GM18517 (cell line): ENCODE measurements around the gene RAB43.

Experiments used
- ATAC-seq: cut with Tn5 transposase; IDR thresholded peaks from one replicate; pipeline ENCODE4 v1.9.1; 2021; ENCODE audit warnings: mild to moderate bottlenecking, moderate library complexity; ENCODE audit not compliant: unreplicated experiment

Gene RAB43

DNA sequence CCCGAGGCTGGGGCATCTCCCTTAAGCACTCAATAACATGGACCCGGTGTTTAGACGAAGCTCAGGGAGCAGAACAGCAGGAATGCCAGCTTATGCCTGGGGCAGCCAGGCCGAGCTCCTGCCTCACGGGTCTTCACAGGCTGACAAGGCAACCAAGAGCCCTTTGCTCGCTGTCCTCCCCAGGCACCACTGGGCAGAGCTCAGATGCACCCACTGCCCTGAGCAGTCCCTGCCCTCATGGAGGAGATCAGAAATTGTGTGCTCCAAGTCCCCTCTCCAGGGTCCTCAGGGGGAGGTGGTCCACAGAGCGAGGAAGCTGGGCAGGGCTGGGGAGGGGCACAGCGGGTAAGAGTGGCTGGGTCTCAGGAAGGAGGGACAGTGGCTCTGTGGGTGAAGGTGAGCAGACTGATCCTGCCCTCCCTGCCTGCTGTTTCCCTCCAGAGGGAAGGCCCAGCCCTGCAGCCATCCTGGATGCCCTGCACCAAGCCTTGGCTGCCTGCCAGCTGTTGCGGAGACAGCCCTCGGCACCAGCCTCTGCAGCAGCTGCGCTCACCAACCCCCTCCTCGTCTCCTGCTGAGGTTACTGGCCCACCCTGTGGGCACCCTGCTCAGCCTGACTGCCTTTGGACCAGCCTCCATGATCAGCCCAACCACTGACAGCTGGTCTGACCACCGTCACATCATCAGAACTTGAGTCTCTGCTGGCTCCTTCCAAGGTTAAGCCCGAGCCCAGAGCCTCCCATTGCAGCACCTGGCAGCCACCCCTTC is 82.1 kb downstream of the RAB43 start:
- no peak for ATAC-seq

DNA sequence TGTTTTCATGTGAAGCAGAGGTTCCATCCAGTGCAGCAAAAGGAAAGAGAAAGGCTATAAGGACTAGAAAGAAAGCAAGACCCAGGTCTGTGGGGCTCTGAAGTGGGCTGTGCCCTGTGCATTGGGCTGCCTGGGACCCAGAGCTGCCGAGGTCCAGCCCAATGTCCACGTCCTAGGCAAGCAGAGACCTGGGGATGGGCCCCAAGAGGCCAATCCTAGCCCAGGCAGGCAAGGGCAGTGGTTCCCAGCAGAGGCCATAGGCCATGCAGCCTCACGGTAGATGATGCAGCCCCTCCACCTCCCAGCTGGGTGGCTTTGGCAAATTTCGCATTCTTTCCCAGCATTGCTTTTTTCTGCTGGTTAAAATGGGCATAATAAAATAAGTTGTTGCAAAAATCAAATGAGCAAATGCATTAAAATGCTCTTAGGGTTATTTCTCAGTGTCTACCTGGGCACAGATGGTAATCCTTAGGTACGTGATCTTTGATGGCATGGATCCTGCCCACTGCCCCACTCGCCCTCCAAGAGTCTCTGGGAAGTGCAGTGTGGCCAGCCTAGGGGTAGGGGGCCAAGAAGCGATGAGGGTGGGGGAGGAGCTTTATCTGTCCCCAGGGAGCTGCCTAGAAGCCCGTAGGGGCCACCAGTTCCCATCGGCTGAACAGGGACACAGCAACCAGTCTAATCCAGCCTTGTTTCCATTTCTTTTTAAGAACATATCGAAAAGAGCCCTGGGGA is 83.3 kb downstream of the RAB43 start:
- no peak for ATAC-seq
